NCI-H82 treated with DMSO at 0.1 percent for 48 hours (cell line): Measurements from ENCODE around the gene ZNF594.
"Not testable (repeated sequence)": the region's sequence is repeated elsewhere in the genome, so short reads cannot be mapped to it uniquely, and the experiment has no call there.

Source experiments
- DNase-seq: peaks from one replicate; lab custom pipeline; 2025; ENCODE audit not compliant: unreplicated experiment; lab: John Stamatoyannopoulos, UW

Gene ZNF594

GRCh38 chr17:5203178-5203907 is 11.7 kb upstream of the ZNF594 start:
- no peak for DNase-seq

GRCh38 chr17:5201011-5201410 is 9.3 kb upstream of the ZNF594 start:
- no peak for DNase-seq

GRCh38 chr17:5200360-5200759 is 8.7 kb upstream of the ZNF594 start:
- no peak for DNase-seq

GRCh38 chr17:5198472-5198871 is 6.8 kb upstream of the ZNF594 start:
- DNase-seq = no peak

- DNase-seq = no peak
Measured at GRCh38 chr17:5194346-5194745, 2.7 kb upstream of the ZNF594 start.

- no peak for DNase-seq
Measured at GRCh38 chr17:5184288-5184687, 7.4 kb downstream of the ZNF594 start.

GRCh38 chr17:5183410-5183793 is 8.3 kb downstream of the ZNF594 start:
- DNase-seq = no peak

GRCh38 chr17:5182597-5183409 is 8.9 kb downstream of the ZNF594 start:
- DNase-seq = no peak

- DNase-seq = no peak
Measured at GRCh38 chr17:5181509-5182305, 10.0 kb downstream of the ZNF594 start.

- no peak for DNase-seq
Measured at GRCh38 chr17:5179003-5179402, 12.7 kb downstream of the ZNF594 start.

- DNase-seq = not testable (repeated sequence)
Measured at GRCh38 chr17:5175027-5175426, 16.6 kb downstream of the ZNF594 start.

GRCh38 chr17:5165791-5166564 is 25.7 kb downstream of the ZNF594 start:
- not testable (repeated sequence) for DNase-seq

- no peak for DNase-seq
Measured at GRCh38 chr17:5164436-5164835, 27.2 kb downstream of the ZNF594 start.

- DNase-seq = not testable (repeated sequence)
Measured at GRCh38 chr17:5161793-5162192, 29.9 kb downstream of the ZNF594 start.

- not testable (repeated sequence) for DNase-seq
Measured at GRCh38 chr17:5160702-5161101, 31.0 kb downstream of the ZNF594 start.

GRCh38 chr17:5146122-5146521 is 45.5 kb downstream of the ZNF594 start:
- not testable (repeated sequence) for DNase-seq

GRCh38 chr17:5142877-5143276 is 48.8 kb downstream of the ZNF594 start:
- DNase-seq = not testable (repeated sequence)

GRCh38 chr17:5139458-5139732 is 52.3 kb downstream of the ZNF594 start:
- DNase-seq = no peak

- DNase-seq = no peak
Measured at GRCh38 chr17:5138616-5139457, 52.8 kb downstream of the ZNF594 start.

GRCh38 chr17:5138198-5138544 is 53.5 kb downstream of the ZNF594 start:
- not testable (repeated sequence) for DNase-seq
